Effector CD8-positive, alpha-beta T cell (primary cell): ENCODE results near the gene MRGPRG.
"Not testable (repeated sequence)": the region's sequence is repeated elsewhere in the genome, so short reads cannot be mapped to it uniquely, and the experiment has no call there.

Experiments
- DNase-seq: peaks from one replicate; lab custom pipeline; 2025; lab: John Stamatoyannopoulos, UW
- total RNA-seq, 4 experiments: gene quantifications; one replicate each; lab custom pipeline; 2026; lab: John Stamatoyannopoulos, UW

Gene MRGPRG, protein sequence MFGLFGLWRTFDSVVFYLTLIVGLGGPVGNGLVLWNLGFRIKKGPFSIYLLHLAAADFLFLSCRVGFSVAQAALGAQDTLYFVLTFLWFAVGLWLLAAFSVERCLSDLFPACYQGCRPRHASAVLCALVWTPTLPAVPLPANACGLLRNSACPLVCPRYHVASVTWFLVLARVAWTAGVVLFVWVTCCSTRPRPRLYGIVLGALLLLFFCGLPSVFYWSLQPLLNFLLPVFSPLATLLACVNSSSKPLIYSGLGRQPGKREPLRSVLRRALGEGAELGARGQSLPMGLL
- 0 reads per million in 4 experiments for total RNA-seq

DNA sequence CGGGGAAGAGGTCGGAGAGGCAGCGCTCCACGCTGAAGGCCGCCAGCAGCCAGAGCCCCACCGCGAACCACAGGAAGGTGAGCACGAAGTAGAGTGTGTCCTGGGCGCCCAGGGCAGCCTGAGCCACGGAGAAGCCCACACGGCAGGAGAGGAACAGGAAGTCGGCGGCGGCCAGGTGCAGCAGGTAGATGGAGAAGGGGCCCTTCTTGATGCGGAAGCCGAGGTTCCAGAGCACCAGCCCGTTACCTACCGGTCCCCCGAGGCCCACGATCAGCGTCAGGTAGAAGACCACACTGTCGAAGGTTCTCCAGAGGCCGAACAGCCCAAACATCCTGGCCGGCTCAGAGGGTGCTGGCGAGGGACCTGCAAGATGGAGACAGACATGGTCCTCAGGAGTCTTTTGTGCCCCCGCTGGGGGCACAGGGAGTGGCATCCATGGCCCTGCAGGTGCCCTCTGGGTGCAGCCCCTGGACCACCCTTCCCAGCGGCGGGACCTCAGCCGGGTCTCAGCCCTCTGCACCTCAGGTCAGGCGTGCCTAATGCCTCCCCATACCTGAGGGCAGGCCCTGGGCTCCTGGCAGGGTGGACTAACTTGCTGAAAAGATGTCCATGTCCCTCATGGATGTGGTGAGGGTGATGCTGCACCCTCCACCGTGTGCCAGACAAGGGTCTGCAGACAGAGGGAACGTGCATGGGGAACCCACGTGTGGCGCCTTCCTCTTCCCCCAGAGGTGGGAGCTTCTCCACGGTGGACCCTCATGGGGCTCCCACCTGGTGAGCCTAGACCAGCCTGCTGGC lies at the start of gene MRGPRG:
Gene MRGPRG (minus strand): TSS at position 331 of the 798 bp plus-strand sequence. CDS start 0 bp downstream, at position 331.
- no peak for DNase-seq

DNA sequence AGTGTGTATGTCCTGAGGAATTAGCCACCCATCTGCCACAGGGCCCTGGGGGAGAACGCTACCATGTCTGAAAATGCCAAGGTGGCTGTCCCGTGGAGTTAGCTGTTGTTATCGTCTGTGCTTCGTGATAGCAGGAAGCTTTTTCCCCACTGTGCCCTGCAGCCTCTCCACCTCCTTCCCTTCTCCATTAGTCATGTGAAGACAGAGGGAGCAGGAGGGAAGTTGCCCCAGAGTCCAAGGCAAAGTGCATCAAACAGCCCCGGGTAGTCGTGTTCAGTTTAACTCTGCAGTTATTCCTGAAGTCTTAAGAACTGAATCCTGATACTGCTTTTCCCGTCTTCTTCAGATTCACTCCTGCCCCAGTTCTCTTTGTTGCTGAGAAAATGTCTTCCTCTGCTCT lies 43.9 kb upstream of the MRGPRG start:
- not testable (repeated sequence) for DNase-seq

DNA sequence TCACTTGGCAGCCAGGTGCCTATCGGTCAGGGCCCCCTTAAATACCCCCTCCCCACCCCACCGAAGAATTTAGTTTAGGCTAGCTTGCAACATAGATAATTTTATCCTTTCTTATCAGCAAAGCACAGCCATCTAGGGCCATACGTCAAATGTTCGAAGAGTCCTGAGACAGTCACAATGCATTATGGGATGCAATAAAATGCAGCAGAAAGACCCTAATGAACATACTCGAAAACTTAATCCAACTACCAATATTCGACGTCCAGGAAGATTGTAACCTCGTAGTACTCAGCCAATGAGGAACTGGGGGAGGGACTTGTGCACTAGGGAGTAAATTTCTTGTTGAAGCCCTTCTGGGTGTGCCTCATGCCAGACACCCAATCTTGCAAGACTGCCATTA lies 43.2 kb upstream of the MRGPRG start:
- DNase-seq: not testable (repeated sequence)

DNA sequence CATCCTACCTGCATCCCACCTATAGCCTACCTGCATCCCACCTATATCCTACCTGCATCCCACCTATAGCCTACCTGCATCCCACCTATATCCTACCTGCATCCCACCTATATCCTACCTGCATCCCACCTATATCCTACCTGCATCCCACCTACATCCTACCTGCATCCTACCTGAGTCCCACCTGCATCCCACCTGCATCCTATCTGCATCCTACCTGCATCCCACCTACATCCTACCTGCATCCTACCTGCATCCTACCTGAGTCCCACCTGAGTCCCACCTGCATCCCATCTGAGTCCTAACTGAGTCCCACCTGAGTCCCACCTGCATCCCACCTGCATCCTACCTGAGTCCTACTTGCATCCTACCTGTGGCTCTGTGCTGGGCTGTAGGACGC lies 38.9 kb upstream of the MRGPRG start:
- not testable (repeated sequence) for DNase-seq

DNA sequence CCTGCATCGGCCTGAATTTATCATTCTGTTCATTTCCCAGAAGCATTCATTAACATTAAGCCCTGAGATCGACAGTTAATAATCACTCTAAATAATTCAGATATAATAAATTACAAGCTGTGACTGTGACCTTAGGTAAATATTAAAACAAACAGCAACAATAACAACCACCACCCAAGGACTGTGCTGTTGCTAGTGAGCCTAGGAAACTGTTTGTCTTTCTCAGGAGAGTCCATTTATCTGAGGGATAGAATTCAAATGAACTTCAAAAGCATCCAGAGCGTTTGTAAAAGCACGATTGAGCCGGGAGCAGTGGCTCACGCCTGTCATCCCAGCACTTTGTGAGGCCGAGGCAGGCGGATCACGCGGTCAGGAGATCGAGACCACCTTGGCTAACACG lies 36.6 kb upstream of the MRGPRG start:
- not testable (repeated sequence) for DNase-seq

DNA sequence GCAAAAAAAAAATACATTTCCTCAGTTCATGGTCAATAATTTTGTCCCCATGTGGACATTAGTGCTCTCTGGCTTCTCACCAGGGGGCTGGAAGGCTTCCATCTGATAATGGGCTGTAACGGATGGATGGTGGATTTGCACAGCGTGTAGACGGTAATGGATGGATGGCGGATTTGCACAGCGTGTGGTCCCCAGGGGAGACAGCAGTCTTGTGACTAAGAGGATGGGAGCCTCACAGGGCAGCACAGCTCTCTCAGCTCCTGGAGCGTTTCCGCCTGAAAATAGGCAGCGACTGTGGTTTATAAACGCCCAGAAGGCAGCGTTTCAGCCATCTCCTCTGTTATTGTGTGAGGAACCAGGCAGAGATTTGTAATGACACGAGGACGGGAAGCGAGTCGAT lies 36.2 kb upstream of the MRGPRG start:
- not testable (repeated sequence) for DNase-seq

DNA sequence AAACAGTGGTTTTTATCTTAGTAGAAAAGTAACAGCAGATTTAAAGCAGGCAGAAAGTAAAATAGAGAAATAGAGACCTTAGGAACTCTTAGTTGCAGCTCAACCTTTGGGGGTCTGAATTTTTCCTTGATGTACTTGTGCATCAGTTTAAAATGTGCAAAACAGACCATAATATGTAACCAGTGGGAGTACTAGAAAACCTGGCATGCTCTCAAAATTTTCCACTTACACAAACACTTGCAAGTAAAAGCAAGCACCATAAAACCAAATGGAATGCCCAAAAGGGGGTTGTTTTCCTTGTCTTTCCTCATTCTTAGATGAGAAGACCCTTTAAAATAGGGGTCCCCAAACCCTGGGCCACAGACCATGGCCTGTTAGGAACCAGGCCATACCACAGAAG lies 26.5 kb upstream of the MRGPRG start:
- no peak for DNase-seq

DNA sequence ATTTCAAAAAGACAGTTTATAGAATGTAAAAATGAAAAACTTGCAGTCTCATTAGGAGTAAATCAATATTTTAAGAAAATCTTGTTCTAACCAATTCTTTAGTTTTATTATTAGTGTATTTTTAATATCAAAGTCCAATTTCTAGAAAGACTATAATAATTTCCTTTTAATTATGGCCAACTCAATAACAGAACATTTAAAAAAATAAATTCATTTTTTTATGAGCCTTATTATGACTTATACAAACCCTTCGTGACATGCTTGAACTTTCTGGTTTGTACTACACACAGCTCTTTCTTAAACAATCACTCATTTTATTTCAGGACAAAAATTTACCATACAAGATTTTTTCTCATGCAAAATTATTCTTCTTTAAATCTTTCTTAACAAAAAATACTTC lies 25.3 kb upstream of the MRGPRG start:
- DNase-seq: no peak

DNA sequence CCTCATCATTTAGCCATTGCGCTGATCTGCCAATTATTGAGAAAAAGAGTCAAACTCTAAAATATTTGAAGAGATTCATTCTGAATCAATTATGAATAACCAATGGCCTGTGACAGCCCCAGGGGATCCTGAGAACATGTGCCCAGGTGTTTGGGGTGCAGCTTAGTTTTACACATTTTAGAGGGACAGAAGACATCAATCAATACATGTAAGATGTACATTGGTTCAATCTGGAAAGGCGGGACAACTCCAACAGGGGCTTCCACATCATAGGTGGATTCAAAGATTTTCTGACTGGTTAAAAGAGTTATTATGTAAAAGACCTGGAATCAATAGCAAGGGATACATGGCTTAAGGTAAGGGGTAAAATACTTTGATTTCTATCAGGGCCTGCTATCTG lies 18.5 kb upstream of the MRGPRG start:
- no peak for DNase-seq

DNA sequence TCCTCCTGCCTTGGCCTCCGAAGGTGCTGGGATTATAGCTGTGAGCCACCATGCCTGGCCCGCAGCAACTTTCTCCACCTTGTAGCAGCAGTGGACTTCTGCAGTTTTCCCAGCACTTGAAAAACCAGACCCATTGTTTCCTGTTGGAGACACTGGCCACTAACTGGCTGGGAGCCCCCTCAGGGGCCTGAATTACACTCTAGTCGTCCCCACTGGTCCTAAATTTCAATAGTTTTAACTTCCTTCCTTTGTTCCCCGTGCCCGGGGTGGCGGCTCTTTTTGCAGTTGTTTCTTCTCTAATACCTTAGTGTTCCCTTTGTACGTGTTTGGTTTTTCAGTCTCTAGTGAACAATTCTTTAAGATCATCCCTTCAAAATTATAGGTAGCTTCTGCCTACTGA lies 16.2 kb upstream of the MRGPRG start:
- DNase-seq: no peak

DNA sequence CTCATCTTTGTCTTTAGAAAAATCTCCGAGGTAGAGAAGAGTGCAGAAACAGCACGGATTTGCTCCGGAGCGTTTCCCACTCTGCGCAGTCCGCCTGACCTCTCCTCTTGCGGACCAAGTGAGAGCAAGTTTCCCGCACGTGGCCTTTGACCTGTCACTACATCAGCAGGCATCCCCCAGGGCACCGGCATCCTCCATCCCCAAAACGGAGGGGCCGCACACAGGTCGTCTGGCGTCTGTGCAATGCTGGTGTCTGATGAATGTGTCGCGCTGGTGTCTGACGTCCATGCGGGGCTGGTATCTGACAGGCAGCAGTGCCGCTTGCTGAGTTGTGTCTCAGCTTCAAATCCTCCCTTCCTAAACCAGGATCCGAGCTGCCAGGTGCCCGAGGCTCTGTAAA lies 14.3 kb upstream of the MRGPRG start:
- no peak for DNase-seq

DNA sequence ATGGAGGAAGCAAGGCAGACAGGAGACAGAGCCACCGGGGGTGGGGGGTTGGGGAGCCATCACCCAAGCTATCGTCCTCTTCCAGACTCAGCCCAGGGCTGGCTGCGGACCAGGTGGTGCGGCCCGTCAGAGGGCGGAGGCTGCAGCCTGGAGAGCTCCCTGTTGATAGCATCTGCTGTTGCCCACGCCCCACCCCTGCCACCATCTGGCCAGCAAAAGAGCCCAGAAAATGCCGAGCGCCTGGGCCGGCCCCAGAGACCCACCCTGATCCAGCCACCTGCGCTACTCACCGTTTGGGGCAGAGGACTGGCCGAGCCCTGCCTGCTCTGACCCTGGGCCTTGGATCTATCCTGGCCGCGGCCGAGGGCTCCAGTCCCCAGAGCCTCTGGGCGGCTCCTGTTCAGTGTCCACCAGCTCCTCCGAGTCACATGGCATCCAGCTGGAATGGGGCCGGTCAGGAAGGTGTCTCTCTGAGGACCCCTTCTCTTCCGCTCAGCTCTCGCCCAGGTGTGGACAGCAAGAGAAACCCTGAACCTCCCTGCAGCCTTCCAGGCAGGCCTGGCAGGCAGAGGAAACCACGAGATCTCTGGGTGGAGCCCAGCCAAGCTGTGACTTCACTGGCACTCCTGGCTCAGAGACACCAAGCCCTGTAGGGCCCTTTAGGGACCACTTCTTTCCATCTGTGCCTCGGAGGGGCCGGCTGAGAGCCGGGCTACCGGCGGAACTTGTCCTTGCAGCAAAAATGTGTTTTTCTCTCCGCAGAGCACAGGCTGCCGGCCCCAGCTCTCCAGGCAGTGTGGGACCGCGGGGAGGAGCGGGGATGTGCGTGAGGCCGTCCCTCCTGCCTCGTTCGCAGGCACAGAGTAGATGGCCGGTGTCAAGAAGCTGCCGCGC lies 13.5 kb upstream of the MRGPRG start, which contains the start of gene MRGPRE:
Gene MRGPRE (minus strand): TSS at position 567 of the 894 bp plus-strand sequence. CDS start 3,618 bp downstream, outside the sequence.
- DNase-seq: no peak

DNA sequence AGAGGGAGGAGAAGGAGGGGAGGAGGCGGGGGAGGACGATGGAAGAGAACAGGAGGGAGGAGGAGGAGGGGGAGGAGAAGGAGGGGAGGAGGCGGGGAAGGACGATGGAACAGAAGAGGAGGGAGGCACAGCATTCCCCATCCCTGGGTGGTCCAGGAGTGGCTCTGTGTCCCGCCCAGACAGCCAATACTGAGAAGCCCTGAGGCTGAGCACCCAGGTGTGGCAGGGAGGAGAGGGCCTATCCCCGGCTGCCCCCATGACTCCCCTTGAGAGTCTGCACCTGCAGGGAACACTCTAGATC lies 12.9 kb upstream of the MRGPRG start:
- DNase-seq: no peak

DNA sequence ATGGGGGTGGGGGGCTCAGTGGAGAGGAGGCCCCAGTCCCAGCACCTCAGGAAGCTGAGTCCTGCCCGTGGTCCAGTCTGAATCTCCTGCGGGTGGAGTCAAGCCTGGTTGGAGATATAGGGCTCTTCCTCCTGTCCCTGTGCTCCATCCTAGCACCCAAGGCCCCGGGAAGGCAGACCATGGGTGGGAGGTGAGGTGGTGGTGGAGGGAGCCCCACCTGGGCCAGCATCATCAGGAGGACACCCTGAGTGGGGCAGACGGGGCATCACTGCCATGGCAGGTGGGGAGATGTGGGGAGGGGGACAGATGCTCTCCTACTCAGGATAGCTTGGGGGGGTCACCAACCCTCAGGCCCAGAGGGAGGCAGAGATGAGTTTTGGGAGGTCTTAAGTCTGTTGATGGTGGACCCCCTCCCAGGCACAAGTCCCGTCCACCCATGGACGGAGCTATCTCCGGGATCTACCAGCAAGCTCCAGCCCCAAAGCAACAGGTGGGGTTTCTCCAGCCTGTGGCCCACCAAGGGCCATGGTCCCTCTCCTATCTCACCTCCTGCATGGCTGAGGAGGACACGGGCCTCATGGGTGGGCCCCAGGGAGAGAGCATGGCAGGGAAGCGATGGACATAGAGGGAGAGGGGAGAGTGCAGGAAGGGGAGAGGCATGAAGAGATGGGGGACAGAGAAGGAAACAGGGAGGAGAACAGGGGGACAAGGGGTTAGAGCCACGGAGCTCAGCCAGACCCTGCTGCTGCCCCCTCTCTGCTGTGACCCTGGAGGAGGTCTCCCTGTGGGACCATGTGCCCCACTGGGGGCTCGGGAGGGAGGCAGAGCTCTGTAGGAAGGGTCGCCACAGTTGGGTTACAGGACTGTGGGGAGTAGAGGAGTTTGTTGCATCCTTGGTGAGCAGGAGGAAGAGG lies 12.3 kb upstream of the MRGPRG start:
- DNase-seq: no peak

DNA sequence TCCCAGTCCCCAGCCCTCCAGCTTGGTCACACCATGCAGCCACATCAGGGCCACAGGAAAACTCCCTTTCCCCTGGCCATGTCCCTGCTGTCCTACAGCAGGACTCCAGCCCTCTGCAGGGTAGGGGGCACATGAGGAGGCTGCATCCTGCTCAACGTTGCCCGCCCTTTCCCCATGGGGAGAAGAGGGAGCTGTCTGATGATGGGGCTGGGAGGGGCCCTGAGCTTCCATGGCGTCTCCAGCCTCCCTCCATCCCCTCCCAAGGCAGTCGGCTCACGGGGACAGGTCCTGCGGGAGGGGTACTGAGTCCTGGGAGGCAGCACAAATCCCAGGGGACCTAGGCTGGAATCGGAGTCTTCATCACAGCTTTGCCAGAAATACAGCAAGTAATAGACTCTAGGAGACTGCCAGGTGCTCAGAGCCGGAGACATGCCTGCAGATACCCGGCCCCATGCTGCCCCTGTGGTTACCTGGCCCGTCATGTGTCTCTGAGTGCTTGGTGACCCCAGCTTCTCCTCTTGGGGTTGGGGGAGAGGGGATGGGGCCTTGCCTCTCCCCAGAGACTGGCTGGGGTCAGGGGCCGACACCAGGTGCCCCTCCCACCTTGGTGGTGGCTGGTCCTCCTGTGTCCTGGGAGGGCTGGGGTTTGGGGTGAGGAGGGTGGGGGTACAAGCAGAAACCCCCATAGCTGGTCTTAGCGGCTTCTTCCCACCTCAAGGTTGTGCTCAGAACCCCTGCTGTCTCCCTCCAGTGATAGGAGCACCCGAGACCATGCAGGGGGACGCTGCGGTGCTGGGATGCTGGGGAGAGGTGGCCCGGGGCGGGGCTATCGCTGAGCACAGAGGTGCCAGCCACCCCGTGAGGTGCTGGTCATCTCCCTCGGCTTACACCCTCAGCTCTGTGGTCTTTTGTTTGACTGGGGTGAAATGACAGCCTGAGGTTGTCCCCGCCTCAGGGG lies 11.3 kb upstream of the MRGPRG start:
- no peak for DNase-seq

DNA sequence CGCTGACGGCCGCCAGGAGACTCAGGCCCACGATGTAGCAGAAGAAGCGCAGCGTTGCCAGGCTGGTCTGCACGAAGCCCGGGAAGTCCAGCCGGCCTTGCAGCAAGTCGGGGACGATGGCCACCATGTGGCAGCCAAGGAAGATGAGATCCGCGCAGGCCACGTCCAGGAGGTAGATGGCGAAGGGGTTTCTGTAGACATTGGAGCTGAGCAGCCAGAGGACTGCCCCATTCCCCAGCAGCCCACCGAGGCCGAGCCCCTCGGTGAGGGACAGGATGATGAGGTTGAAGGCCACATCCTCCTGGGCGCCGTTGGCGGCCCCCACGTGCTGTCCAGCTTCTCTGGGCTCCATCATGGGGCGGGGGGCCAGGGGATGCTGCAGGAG lies 9.8 kb upstream of the MRGPRG start:
- DNase-seq: no peak

DNA sequence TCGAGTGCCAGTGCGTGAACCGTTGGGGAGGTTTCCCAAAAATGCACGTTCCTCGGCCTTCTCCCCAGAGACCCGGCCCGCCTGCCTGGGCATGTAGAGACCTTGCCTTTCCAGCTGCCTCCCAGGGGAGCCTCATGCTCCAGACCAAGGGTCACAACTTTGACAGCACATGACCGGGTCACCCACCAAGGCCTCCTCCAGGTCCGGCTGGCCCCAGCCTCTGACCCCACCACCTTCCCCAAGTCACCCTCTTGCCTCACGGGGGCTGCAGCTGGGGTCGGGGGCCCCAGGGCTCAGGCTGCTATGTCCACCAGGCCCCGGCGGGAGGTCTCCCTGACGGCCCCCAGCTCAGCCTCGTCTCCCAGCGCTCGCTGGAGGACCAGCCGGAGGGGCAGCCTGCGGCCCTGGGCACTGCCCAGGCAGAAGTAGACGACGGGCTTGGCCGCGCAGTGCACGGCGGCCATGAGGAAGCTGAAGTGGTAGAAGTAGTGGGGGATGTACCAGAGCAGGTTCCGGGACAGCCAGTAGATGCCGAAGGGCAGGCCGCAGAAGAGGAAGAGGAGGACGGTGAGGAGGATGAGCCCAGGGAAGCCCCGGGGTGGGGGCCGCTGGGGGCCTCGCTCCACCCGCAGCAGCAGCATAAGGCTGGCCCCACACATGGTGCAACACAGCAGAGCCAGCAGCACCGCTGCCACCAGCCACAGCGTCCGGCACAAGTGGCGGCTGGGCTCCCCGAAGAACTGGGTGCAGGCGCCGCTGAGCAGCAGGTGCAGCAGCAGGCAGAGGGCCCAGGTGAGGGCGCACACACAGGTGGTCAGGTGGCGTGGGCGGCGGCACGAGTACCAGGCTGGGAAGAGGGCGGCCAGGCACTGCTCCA lies 9.2 kb upstream of the MRGPRG start:
- DNase-seq: no peak

DNA sequence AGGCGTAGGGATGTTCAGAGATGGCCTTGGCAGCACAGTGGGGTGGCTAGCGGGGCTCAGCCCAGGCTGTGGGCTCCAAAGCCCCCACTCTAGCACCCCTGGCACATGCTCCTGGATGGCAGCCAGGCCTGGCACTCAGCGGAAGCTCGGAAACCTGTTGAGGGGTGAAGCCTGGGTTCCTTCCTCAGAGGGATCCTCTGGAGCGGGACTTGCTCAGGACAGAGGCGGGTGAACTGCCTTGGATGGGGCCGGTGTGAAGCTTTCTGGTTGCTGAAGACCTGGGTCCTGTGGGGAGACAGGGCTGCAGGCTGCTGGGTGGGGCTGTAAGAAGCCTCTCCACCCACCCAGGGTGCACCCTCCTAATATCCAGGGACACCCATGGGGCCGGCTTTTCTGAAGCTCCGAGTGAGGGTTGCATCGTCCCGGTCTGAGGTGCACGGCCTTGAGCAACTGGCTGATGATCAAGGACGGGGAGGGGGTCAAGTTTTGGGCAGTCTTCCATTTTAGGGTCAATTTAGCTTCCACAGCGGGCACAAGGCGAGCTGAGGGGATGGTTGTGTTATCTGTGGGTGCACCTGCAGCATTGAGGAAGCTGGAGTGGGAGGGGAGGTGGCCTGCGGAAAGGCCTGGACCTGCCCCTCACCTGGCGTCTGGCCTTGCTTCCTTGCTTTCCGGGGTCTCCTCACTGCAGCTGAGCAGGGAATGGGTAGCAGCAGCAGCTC lies 8.4 kb upstream of the MRGPRG start:
- no peak for DNase-seq
